Stomach smooth muscle (tissue), 2 donors: ENCODE data around the gene PFKFB3.

Experiments
- H3K27ac ChIP-seq: one replicate; pipeline ENCODE4 v1.7.0; 2013; ENCODE audit warnings: mild to moderate bottlenecking, low read length, inconsistent platforms
- H3K27me3 ChIP-seq, 2 donors: one replicate each; pipeline ENCODE4 v1.7.0; 2013; ENCODE audit warnings: low read length in 2 of 2; ENCODE audit not compliant: insufficient read depth in 2 of 2, control insufficient read depth in 1 of 2
- H3K36me3 ChIP-seq, 2 donors: one replicate each; pipeline ENCODE4 v1.7.0; 2013; ENCODE audit warnings: low read length in 2 of 2; ENCODE audit not compliant: control insufficient read depth in 2 of 2, insufficient read depth in 2 of 2
- H3K4me1 ChIP-seq: one replicate; pipeline ENCODE4 v1.7.0; 2013; ENCODE audit warnings: low read length; ENCODE audit not compliant: control insufficient read depth, insufficient read depth
- H3K4me3 ChIP-seq, 2 donors: one replicate each; pipeline ENCODE4 v1.7.0; 2013; ENCODE audit warnings: low read length in 2 of 2
- H3K9ac ChIP-seq, 2 donors: one replicate each; pipeline ENCODE4 v1.7.0; 2013; ENCODE audit warnings: low read length in 2 of 2, mild to moderate bottlenecking in 1 of 2
- H3K9me3 ChIP-seq, 2 donors: one replicate each; pipeline ENCODE4 v1.7.0; 2013; ENCODE audit warnings: low read length in 2 of 2; ENCODE audit not compliant: control insufficient read depth in 2 of 2
- donor health status: healthy.
- donor health status: Pancreatic carcinoma.

PFKFB3 gene

DNA sequence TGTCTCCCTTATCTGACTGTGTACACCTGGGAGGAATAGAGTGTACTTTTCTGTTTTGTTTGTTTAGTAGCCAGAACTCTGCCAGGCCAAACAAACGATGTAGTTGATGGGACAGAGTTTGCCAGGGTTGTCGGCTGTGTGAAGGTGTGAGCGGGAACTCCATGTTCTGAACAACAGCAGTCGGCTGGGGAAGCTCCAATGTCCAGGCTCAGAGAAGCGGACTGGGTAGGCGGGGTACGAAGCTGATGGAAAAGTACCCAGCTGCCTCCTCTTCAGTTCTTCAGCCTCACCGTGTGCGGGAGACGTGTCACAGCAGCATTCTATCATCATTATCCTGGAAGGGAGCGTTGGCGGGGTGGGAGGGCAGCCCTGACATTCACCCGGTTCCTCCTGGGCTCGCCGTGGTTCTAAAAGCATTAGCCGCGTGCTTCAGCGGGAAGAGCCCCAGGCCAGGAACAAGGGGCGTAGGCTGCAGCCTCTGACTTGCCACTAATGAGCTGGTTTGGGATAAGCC is 52.9 kb downstream of the PFKFB3 start:
- no peaks in the 10 kb centered on the region for H3K27me3 ChIP-seq
- H3K27ac ChIP-seq: no peak overlapping the region
- H3K36me3 ChIP-seq: no peaks in the 10 kb centered on the region

DNA sequence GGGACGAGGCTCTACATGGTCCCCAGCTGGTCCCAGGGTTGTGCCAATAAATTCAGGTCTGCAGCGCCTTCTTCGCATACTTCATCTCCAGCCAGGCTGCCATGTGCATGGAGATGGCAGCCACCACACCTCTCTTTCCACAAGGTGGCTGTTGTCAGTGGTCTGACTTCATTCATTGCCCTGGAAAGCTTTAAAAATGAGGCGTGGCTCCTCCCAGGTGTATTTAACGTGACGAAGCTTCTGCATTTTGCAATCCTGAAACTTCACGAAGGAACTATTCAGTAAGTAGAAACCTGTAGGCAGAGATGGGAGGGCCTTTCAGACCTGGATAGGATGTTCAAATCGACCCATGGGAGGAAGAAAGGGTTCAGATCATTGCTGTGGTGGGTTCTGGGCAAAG is 53.7 kb downstream of the PFKFB3 start:
- Histone ChIP-seq H3K4me3 (no peak overlapping the region), H3K27ac (no peak overlapping the region), H3K4me1 (no peaks in the 10 kb centered on the region), H3K36me3 (no peaks in the 10 kb centered on the region), H3K9me3 (no peaks in the 10 kb centered on the region), H3K9ac (no peak overlapping the region), H3K27me3 (no peaks in the 10 kb centered on the region)

More for the DNA sequence above, 52.9 kb downstream of the PFKFB3 start:
- no peak overlapping the region for H3K4me3 ChIP-seq
- H3K9me3 ChIP-seq: no peaks in the 10 kb centered on the region
- H3K9ac ChIP-seq: no peak overlapping the region
- no peaks in the 10 kb centered on the region for H3K4me1 ChIP-seq

DNA sequence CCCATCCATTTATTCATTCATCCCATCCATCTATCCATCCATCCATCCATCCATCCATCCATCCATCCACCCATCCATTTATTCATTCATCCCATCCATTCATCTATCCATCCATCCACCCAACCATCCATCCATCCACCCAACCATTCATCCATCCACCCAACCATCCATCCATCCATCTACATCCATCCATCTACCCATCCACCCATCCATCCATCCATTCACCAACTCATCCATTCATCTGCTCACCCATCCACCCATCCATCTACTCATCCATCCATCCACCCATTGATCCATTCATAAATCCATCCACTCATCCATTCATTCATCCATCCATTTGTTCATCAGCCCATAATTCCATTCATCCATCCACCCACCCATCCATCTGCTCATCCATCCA is 56.4 kb downstream of the PFKFB3 start:
- Histone ChIP-seq H3K9ac (no peak overlapping the region), H3K9me3 (no peaks in the 10 kb centered on the region), H3K27me3 (no peaks in the 10 kb centered on the region), H3K4me1 (no peaks in the 10 kb centered on the region), H3K27ac (no peak overlapping the region), H3K36me3 (no peaks in the 10 kb centered on the region), H3K4me3 (no peak overlapping the region)

DNA sequence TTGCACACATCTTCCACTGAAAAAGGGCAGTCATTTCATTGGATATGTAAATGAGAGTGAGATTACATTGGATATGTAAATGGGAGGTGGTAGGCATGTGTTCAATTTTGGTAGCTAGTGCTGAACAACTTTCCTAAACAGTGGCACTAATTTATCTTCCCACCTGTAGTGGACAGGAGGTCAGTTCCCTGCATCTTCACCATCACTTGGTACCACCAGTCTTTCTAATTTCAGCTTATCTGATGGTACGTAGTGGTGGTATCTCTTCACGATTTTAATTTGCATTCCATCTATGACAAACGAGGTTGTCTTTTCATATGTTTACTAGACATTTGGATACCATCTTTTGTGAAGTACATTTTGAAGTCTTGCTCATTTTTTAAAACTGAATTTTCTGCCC is 58.1 kb downstream of the PFKFB3 start:
- Histone ChIP-seq H3K4me1 (no peaks in the 10 kb centered on the region), H3K27me3 (no peaks in the 10 kb centered on the region), H3K9me3 (no peaks in the 10 kb centered on the region), H3K27ac (no peak overlapping the region), H3K4me3 (no peak overlapping the region), H3K9ac (no peak overlapping the region), H3K36me3 (no peaks in the 10 kb centered on the region)

DNA sequence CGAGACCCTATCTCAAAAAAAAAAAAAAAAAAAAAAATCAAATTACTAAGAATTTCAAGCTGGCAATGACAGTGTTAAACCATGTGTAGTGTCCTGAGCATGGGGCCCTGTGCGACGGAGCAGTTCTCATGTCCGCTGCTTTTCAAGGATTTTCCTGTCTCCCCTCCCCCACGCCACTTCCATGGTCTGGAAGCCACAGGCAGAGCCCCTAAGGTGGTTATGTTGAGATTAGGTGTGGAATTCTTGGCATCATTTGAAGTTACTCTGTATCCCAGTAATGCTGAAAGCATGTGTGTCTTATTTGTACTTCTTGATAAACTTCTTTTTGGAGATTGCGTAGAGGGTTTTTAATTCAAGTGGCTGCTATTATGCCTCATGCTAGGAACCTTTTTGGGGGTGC is 65.2 kb downstream of the PFKFB3 start:
- Histone ChIP-seq H3K9ac (no peak overlapping the region), H3K9me3 (no peaks in the 10 kb centered on the region), H3K4me1 (no peaks in the 10 kb centered on the region), H3K27me3 (no peaks in the 10 kb centered on the region), H3K27ac (no peak overlapping the region), H3K36me3 (no peaks in the 10 kb centered on the region), H3K4me3 (no peak overlapping the region)

DNA sequence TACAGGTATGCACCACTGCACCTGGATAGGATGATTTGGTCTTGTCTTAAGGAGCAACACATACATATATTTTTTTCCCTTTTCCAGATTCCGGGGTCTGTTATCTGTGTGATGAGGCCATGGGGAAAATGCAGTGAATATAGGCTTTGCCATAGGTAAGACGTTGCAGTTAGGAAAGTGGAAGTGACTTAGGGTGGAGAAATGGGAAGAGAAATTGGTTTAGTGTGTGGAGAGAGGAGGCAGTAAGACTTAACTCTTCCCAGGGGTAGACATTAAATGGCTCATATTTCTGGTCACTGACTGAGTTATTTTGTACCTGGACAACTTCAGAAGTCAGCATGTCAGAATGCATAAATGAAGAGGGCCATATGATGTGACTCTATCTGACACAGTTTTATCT is 66.7 kb downstream of the PFKFB3 start:
- H3K27ac ChIP-seq: no peak overlapping the region
- H3K4me1 ChIP-seq: no peaks in the 10 kb centered on the region
- no peaks in the 10 kb centered on the region for H3K9me3 ChIP-seq
- H3K4me3 ChIP-seq: no peak overlapping the region
- H3K36me3 ChIP-seq: no peaks in the 10 kb centered on the region
- no peaks in the 10 kb centered on the region for H3K27me3 ChIP-seq
- H3K9ac ChIP-seq: no peak overlapping the region

DNA sequence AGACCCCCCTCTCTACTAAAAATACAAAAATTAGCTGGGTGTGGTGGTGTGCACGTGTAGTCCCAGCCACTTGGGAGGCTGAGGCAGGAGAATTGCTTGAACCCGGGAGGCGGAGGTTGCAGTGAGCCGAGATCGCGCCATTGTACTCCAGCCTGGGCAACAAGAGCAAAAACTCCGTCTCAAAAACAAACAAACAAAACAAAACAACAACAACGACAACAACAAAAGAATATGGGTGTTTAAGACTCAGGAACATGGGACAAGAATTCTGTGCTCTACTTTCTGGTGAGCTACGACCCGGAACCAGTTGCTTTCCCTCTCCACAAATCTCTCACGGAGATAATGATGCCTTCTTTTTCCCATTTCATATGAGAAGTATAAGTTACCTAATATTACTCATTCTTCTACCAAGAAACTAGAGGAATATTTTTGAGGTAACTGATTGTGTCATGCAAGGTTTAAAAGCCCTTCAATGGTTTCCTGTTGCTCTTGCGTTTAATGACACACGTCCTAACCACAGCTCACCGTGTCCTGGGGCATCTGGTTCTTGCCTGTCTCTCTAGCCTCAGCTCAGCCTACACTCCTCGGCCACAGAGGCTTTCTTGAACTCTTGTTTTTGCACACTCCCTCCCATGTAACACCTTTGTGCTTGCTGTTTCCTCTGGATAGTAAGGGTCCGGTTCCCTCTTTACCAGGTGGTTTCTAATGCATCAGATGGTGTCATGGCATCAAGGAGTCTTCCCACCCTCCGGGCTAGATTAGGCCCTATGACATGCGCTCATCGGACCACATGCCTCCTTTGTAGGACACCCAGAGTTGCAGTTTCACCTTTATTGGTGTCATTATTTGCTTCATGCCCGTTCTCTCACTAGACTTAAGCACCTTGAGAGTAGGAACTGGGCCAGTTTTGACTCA is 67.5 kb downstream of the PFKFB3 start:
- Histone ChIP-seq H3K36me3 (no peaks in the 10 kb centered on the region), H3K4me3 (no peak overlapping the region), H3K27ac (no peak overlapping the region), H3K4me1 (no peaks in the 10 kb centered on the region), H3K9me3 (no peaks in the 10 kb centered on the region), H3K27me3 (no peaks in the 10 kb centered on the region), H3K9ac (no peak overlapping the region)

DNA sequence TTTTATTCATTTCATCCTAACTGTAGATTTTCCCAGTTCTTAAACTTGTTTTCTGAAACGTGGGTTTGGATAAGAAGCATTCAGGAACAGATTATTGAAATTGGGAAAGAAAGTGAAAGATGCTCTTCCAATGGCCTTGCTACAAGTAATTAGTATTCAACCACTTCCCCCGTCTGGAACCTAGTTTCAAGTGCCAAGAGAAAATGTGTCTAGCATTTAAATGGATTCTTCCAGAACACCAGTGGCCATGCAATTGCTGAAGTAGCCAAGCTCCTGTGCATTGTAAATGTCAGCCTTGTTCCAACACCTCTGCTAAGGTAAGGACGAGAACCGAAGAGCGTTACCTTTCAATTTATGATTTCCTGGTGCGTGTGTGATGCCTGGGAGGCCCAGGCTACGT is 68.2 kb downstream of the PFKFB3 start:
- Histone ChIP-seq H3K27ac (no peak overlapping the region), H3K4me1 (no peaks in the 10 kb centered on the region)

DNA sequence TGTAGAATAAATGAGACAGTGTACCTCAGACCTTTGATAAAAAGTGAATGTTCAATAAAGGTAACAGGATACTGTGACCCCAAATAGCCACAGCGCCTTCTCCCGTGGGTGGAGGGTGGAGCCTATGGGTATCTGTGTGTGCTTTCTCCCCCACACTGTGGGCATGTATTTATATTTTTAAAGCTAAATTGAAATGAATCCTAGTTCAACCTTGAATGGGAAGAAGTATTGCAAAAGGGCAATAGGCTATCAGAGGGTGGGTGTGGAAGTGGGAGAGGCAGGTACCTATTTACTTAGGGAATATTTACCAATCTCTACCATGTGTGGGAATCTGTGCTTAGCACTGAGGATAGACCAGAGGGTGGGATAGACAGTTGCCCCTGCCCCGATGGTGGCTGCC is 68.9 kb downstream of the PFKFB3 start:
- no peaks in the 10 kb centered on the region for H3K36me3 ChIP-seq
- H3K27ac ChIP-seq: no peak overlapping the region
- no peaks in the 10 kb centered on the region for H3K27me3 ChIP-seq
- no peak overlapping the region for H3K9ac ChIP-seq
- no peak overlapping the region for H3K4me3 ChIP-seq
- H3K9me3 ChIP-seq: no peaks in the 10 kb centered on the region
- H3K4me1 ChIP-seq: no peaks in the 10 kb centered on the region

More for the DNA sequence above, 68.2 kb downstream of the PFKFB3 start:
- Histone ChIP-seq H3K9ac (no peak overlapping the region), H3K4me3 (no peak overlapping the region), H3K9me3 (no peaks in the 10 kb centered on the region), H3K36me3 (no peaks in the 10 kb centered on the region), H3K27me3 (no peaks in the 10 kb centered on the region)

DNA sequence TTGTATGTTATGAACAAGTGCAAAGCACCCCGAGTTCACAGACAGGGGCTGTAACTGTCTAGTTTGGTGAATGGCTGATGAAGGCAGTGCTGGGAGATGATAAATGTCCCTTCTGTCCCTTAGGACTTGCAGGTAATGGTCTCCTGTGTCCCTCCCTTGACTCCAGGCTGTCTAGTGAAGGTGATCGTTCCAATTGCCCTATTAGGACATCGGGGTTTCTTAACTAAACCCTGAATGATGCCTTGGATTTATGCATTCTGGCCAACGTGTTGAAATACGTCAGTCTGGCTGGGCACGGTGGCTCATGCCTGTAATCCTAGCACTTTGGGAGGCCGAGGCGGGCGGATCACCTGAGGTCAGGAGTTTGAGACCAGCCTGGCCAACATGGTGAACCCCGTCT is 69.4 kb downstream of the PFKFB3 start:
- no peaks in the 10 kb centered on the region for H3K36me3 ChIP-seq
- no peaks in the 10 kb centered on the region for H3K27me3 ChIP-seq
- no peak overlapping the region for H3K27ac ChIP-seq
- no peak overlapping the region for H3K4me3 ChIP-seq
- H3K9me3 ChIP-seq: no peaks in the 10 kb centered on the region
- no peak overlapping the region for H3K9ac ChIP-seq
- H3K4me1 ChIP-seq: no peaks in the 10 kb centered on the region

DNA sequence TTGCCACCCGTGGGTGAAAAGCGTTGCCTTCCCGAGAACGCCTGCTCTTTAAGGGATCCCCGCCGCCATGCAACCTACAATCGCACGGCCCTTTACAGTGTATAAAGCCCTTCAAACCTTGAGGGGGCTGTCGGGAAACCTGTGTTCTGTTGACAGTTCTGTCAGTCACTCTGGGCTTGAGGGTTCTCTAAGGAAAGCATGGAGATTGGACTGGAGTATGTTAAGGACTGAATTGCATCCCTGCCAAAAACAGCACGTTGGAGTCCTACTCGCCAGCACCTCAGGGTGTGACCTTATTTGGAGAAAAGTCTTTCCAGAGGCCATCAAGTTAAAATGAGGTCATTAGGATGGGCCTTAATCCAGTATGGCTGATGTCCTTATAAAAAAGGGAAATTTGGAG is 70.6 kb downstream of the PFKFB3 start:
- no peak overlapping the region for H3K27ac ChIP-seq
- H3K9ac ChIP-seq: no peak overlapping the region
- no peaks in the 10 kb centered on the region for H3K9me3 ChIP-seq
- no peaks in the 10 kb centered on the region for H3K4me1 ChIP-seq
- H3K27me3 ChIP-seq: no peaks in the 10 kb centered on the region
- H3K36me3 ChIP-seq: no peaks in the 10 kb centered on the region
- H3K4me3 ChIP-seq: no peak overlapping the region
